H9 (cell line): ENCODE data around the gene SLC4A7. TPM values are rescaled to one million over a fixed set of nuclear protein-coding genes. Genes with fewer than 3 reads are reported as not detected.

Experiments
- DNase-seq: peaks from one replicate; pipeline ENCODE4 v3.0.0-alpha.2; 2017
- H2AFZ ChIP-seq: one replicate; pipeline ENCODE4 v1.6.1; 2013; ENCODE audit warnings: mild to moderate bottlenecking, low read length, control low read depth, moderate library complexity
- H2AK5ac ChIP-seq: 2 replicates; pipeline ENCODE4 v1.6.1; 2013; ENCODE audit warnings: low read length, control low read depth, mixed read lengths; ENCODE audit not compliant: insufficient read length
- H2BK120ac ChIP-seq: one replicate; pipeline ENCODE4 v1.6.1; 2013; ENCODE audit warnings: low read depth, mild to moderate bottlenecking, low read length, control low read depth, inconsistent platforms; ENCODE audit not compliant: poor library complexity, severe bottlenecking
- H2BK12ac ChIP-seq: 2 replicates; pipeline ENCODE4 v1.6.1; 2013; ENCODE audit warnings: low read length, control low read depth, mixed read lengths, low read depth; ENCODE audit not compliant: insufficient read length
- H2BK15ac ChIP-seq: 2 replicates; pipeline ENCODE4 v1.6.1; 2013; ENCODE audit warnings: low read depth, low read length, control low read depth
- H2BK20ac ChIP-seq: one replicate; pipeline ENCODE4 v1.6.1; 2013; ENCODE audit warnings: low read depth, mild to moderate bottlenecking, low read length, control low read depth, inconsistent platforms; ENCODE audit not compliant: poor library complexity, severe bottlenecking
- H2BK5ac ChIP-seq: 2 replicates; pipeline ENCODE4 v1.6.1; 2013; ENCODE audit warnings: low read length, control low read depth, mixed read lengths; ENCODE audit not compliant: insufficient read length
- H3K14ac ChIP-seq: 2 replicates; pipeline ENCODE4 v1.6.1; 2013; ENCODE audit warnings: low read length, control low read depth; ENCODE audit not compliant: insufficient read depth
- H3K18ac ChIP-seq: 2 replicates; pipeline ENCODE4 v1.6.1; 2013; ENCODE audit warnings: low read depth, mild to moderate bottlenecking, mixed read lengths, low read length, control low read depth; ENCODE audit not compliant: insufficient read length
- H3K23ac ChIP-seq: 2 replicates; pipeline ENCODE4 v1.6.1; 2013; ENCODE audit warnings: low read length, control low read depth, mixed read lengths, low read depth; ENCODE audit not compliant: insufficient read length
- H3K23me2 ChIP-seq: 2 replicates; pipeline ENCODE4 v1.6.1; 2013; ENCODE audit warnings: low read depth, mild to moderate bottlenecking, mixed read lengths, low read length, control low read depth; ENCODE audit not compliant: insufficient read length, poor library complexity, severe bottlenecking
- H3K27ac ChIP-seq: 2 replicates; pipeline ENCODE4 v1.5.1; 2013; ENCODE audit warnings: low read length, control low read depth, mixed read lengths, low read depth; ENCODE audit not compliant: insufficient read length
- H3K27me3 ChIP-seq: 2 replicates; pipeline ENCODE4 v1.6.1; 2013; ENCODE audit warnings: low read length, control low read depth, inconsistent platforms; ENCODE audit not compliant: insufficient read depth
- H3K4ac ChIP-seq: 2 replicates; pipeline ENCODE4 v1.6.1; 2013; ENCODE audit warnings: low read depth, mild to moderate bottlenecking, control low read depth, inconsistent platforms, low read length, moderate library complexity
- H3K4me1 ChIP-seq: 2 replicates; pipeline ENCODE4 v1.6.1; 2013; ENCODE audit warnings: low read length, control low read depth, inconsistent platforms; ENCODE audit not compliant: insufficient read depth
- H3K4me2 ChIP-seq: 2 replicates; pipeline ENCODE4 v1.6.1; 2013; ENCODE audit warnings: low read length, control low read depth, mixed read lengths; ENCODE audit not compliant: insufficient read length, insufficient read depth
- H3K56ac ChIP-seq: 2 replicates; pipeline ENCODE4 v1.6.1; 2013; ENCODE audit warnings: low read depth, mild to moderate bottlenecking, mixed read lengths, low read length, control low read depth; ENCODE audit not compliant: insufficient read length
- H3K79me1 ChIP-seq: 2 replicates; pipeline ENCODE4 v1.6.1; 2013; ENCODE audit warnings: low read depth, mild to moderate bottlenecking, moderate library complexity, low read length, control low read depth, inconsistent platforms; ENCODE audit not compliant: insufficient read depth, poor library complexity, severe bottlenecking
- H3K79me2 ChIP-seq: 2 replicates; pipeline ENCODE4 v1.6.1; 2013; ENCODE audit warnings: low read length, control low read depth, inconsistent platforms; ENCODE audit not compliant: insufficient read depth
- H3K9ac ChIP-seq: 2 replicates; pipeline ENCODE4 v1.6.1; 2013; ENCODE audit warnings: low read length, control low read depth, mixed read lengths; ENCODE audit not compliant: insufficient read length; ENCODE audit errors: extremely low read depth
- H3K9me3 ChIP-seq: one replicate; pipeline ENCODE4 v1.6.1; 2013; ENCODE audit warnings: low read depth, low read length, inconsistent platforms; ENCODE audit not compliant: control insufficient read depth
- H3T11ph ChIP-seq: one replicate; pipeline ENCODE4 v1.6.1; 2013; ENCODE audit warnings: mild to moderate bottlenecking, low read length, control low read depth, inconsistent platforms
- H4K20me1 ChIP-seq: one replicate; pipeline ENCODE4 v1.6.1; 2013; ENCODE audit not compliant: control insufficient read depth, insufficient read length, insufficient read depth
- H4K5ac ChIP-seq: 2 replicates; pipeline ENCODE4 v1.6.1; 2013; ENCODE audit warnings: low read depth, mild to moderate bottlenecking, mixed read lengths, low read length, control low read depth; ENCODE audit not compliant: insufficient read length
- H4K8ac ChIP-seq: replicated peaks from 2 replicates; pipeline ENCODE4 v1.6.1; 2013; ENCODE audit warnings: low read length, control low read depth, mixed read lengths, low read depth; ENCODE audit not compliant: insufficient read length
- H4K91ac ChIP-seq: 2 replicates; pipeline ENCODE4 v1.6.1; 2013; ENCODE audit warnings: low read depth, mild to moderate bottlenecking, moderate library complexity, mixed read lengths, low read length, control low read depth; ENCODE audit not compliant: insufficient read length
- H3K27ac Mint-ChIP-seq, 3 experiments: 2 replicates in 2 of 3; 3 replicates in 1 of 3; pipeline ENCODE4 v1.8.0; 2020 to 2021; ENCODE audit warnings: mixed read lengths in 3 of 3, mild to moderate bottlenecking in 1 of 3, moderate library complexity in 1 of 3
- H3K27me3 Mint-ChIP-seq: 2 replicates; pipeline ENCODE4 v1.8.0; 2021; ENCODE audit warnings: low read depth, mild to moderate bottlenecking, moderate library complexity, mixed read lengths
- H3K36me3 Mint-ChIP-seq, 3 experiments: 2 replicates in 2 of 3; 3 replicates in 1 of 3; pipeline ENCODE4 v1.8.0; 2020 to 2021; ENCODE audit warnings: low read depth in 3 of 3, mixed read lengths in 3 of 3; ENCODE audit not compliant: insufficient read depth in 1 of 3
- H3K4me1 Mint-ChIP-seq, 2 experiments: 2 replicates each; pipeline ENCODE4 v1.8.0; 2020; ENCODE audit warnings: mixed read lengths in 2 of 2
- H3K4me3 Mint-ChIP-seq, 2 experiments: 2 replicates in 1 of 2; 3 replicates in 1 of 2; pipeline ENCODE4 v1.8.0; 2020 to 2021; ENCODE audit warnings: mild to moderate bottlenecking in 2 of 2, mixed read lengths in 2 of 2, moderate library complexity in 1 of 2
- H3K9me3 Mint-ChIP-seq, 2 experiments: 2 replicates in 1 of 2; 3 replicates in 1 of 2; pipeline ENCODE4 v1.8.0; 2020; ENCODE audit warnings: mild to moderate bottlenecking in 2 of 2, mixed read lengths in 2 of 2, moderate library complexity in 1 of 2
- WGBS: extraction: QIAGEN DNeasy Blood & Tissue Kit; methylation state at CpG from one replicate; pipeline ENCODE4 v1.1.7; 2013; ENCODE audit warnings: missing lambda C conversion rate, low lambda C conversion rate, mixed read lengths; ENCODE audit not compliant: insufficient read length; ENCODE audit errors: extremely low coverage; 5-methylcytosine and 5-hydroxymethylcytosine counted together
- total RNA-seq: library from RNA; stranded (reverse); gene quantifications from 2 replicates; pipeline ENCODE4 v1.2.1, GENCODE V29; 2021
- TF ChIP-seq, protein P1 (sequence below): fragments of 200-600 bp; sonication (generic); conservative IDR thresholded peaks from 3 replicates; pipeline ENCODE4 v1.8.0; 2021; ENCODE audit warnings: antibody characterized with exemption, mild to moderate bottlenecking

The SLC4A7 gene
- total RNA-seq, 1 experiment from 2014 or later: 46.1 TPM

DNA sequence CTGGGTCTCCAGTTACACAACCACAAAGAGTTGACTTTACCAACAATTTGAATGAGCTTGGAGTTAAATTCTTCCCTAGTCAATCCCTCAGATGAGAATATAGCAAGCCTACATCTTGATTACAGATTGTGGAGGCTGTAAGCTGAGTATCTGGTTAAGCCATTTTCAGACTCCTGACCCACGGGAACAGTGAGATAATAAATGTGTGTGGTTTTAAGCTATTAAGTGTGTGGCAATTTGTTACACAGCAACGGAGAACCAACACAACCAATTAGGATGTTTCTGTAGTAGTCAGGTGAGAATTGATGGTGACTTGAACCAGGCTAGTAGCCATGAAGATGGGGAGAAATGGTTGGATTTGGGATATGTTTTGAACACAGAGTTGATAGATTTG, 37.7 kb upstream of the SLC4A7 start:
- Histone ChIP-seq H3K14ac (no peak overlapping the region), H2BK120ac (no peak overlapping the region), H4K91ac (no peak overlapping the region), H3K23me2 (no peaks in the 10 kb centered on the region), H3T11ph (no peak overlapping the region), H2BK5ac (no peak overlapping the region), H3K56ac (no peak overlapping the region), H4K20me1 (no peaks in the 10 kb centered on the region), H3K4ac (no peak overlapping the region), H2AK5ac (no peak overlapping the region), H3K27ac (no peak overlapping the region), H3K79me2 (no peaks in the 10 kb centered on the region), H3K18ac (no peak overlapping the region), H3K4me1 (peaks cover 4% of the 10 kb centered on the region), H3K27me3 (no peaks in the 10 kb centered on the region), H3K9me3 (no peaks in the 10 kb centered on the region), H2BK15ac (no peak overlapping the region), H2AFZ (no peak overlapping the region), H4K8ac (no peak overlapping the region), H4K5ac (no peak overlapping the region), H3K79me1 (no peaks in the 10 kb centered on the region), H2BK20ac (no peak overlapping the region), H2BK12ac (no peak overlapping the region), H3K4me2 (no peak overlapping the region), H3K23ac (no peak overlapping the region), H3K9ac (no peak overlapping the region)
- H3K4me1 Mint-ChIP-seq: peaks cover 13 to 14% of the 10 kb centered on the region in 2 experiments
- H3K36me3 Mint-ChIP-seq: no peaks in the 10 kb centered on the region
- no peaks in the 10 kb centered on the region for H3K9me3 Mint-ChIP-seq
- no CpG with 5 or more reads among the region's 2 CpGs for WGBS
- H3K27ac Mint-ChIP-seq: no peak overlapping the region
- H3K27me3 Mint-ChIP-seq: no peaks in the 10 kb centered on the region
- no peak overlapping the region for H3K4me3 Mint-ChIP-seq
- no peak for DNase-seq
- TF ChIP-seq, protein P1, sequence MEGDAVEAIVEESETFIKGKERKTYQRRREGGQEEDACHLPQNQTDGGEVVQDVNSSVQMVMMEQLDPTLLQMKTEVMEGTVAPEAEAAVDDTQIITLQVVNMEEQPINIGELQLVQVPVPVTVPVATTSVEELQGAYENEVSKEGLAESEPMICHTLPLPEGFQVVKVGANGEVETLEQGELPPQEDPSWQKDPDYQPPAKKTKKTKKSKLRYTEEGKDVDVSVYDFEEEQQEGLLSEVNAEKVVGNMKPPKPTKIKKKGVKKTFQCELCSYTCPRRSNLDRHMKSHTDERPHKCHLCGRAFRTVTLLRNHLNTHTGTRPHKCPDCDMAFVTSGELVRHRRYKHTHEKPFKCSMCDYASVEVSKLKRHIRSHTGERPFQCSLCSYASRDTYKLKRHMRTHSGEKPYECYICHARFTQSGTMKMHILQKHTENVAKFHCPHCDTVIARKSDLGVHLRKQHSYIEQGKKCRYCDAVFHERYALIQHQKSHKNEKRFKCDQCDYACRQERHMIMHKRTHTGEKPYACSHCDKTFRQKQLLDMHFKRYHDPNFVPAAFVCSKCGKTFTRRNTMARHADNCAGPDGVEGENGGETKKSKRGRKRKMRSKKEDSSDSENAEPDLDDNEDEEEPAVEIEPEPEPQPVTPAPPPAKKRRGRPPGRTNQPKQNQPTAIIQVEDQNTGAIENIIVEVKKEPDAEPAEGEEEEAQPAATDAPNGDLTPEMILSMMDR: no peak
